Activated effector memory CD4-positive, alpha-beta T cell treated with anti-CD3 and anti-CD28 coated beads, Interleukin-2, amount 50 U/mL, for 16 hours (primary cell): ENCODE data around the gene ZC3H6.
"Not testable (repeated sequence)": the region's sequence is repeated elsewhere in the genome, so short reads cannot be mapped to it uniquely, and the experiment has no call there.

Source experiments
- DNase-seq: peaks from one replicate; pipeline ENCODE4 v3.0.0-alpha.2; 2020

Gene ZC3H6

DNA sequence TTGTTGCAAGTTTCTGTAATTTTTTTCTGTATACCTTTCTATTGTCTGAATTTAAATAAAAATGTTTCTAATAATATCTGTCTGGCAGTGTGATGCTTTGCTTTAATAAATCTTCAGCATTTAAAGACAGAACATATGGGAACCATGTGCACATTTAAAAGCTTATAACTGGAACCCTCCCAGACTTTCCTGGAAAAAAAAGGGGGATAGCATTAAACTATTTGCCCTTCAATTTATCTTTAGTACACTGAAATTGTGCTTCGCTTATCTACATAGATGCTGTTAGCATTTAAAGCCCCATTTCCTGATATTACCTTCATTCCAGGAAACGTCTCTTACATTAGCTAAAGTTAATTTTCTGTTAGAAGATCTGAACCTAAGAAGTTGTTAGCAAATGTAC, 64.6 kb downstream of the ZC3H6 start:
- DNase-seq, result no peak

DNA sequence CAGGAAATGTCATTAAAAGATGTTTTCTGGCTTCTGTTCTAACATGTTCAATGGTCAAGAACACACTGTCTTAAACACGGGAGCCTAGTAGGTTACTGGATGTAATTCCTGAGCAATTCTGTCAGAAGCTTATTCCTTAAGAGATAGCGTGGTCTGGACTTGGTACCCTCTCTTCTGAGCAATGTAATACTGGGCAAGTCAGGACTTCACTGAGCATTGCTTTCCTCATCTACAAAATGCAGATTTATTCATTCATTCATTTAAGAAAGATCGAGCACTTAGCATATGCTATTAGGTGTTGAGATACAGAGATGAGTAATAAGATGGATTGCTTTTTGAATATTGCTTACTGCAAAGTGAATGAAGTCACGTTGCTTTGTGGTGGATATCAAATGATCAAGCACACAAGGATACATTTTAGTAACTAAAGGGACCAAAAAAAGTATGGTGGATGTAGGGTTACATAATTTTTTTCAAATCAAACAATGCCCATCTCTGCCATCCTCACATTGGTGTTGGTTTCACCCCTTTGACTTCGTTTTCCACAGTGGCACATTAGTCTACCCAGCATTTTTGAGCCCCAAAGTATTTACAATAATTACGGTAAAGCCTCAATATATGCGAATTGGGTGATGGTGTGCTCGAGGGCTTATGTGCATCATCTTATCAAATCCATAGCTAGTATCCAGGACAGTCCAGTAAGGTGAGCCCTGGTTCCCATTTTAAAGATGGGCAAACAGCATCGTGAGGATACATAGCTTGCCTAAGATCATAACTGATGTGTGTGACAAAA, 65.3 kb downstream of the ZC3H6 start:
- DNase-seq, result no peak

- DNase-seq, result no peak
Measured at GRCh38 chr2:112342067-112342550, 66.7 kb downstream of the ZC3H6 start.

- no peak for DNase-seq
Measured at GRCh38 chr2:112343827-112344585, 68.6 kb downstream of the ZC3H6 start.

- no peak for DNase-seq
Measured at GRCh38 chr2:112345030-112346027, 69.9 kb downstream of the ZC3H6 start.

GRCh38 chr2:112352292-112352691, 76.9 kb downstream of the ZC3H6 start:
- not testable (repeated sequence) for DNase-seq

DNA sequence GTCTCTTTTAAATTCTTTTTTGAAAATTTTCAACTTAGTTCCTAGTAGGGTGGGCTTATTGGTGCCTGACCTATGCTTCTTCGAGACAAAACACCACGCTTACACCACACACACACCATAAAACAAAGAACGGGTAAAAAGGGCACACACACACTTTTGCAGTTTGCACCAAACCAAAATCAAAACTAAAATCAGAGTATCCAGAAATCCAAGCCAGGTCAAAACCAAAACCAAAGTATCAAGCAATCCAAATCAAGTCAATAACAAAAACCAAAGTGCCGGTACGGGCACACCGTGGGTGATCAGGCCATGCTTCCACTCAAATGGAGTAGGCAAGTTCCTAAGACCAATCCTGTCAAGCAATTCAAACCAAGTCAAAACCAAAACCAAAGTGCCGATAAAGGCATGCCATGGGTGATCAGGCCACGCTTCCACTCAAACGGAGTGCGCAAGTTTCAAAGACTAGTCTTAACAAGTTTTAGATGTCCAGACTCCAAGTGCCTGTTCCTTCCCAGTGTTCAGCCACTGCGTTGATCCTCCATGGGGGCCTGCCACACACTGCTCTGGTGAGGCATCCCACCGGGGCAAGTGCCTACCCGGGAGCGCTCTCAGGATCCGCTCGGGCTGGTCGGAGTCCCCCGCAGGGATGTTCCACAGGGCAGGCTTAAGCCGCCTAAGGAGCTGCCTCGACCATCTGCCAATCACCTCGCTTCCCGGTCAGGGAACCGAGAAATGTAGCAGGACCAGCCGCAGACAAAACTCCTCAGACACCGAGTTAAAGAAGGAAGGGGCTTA, 77.6 kb downstream of the ZC3H6 start:
- not testable (repeated sequence) for DNase-seq

- DNase-seq, result not testable (repeated sequence)
Measured at GRCh38 chr2:112354335-112354734, 78.9 kb downstream of the ZC3H6 start.

GRCh38 chr2:112360055-112360454, 84.7 kb downstream of the ZC3H6 start:
- not testable (repeated sequence) for DNase-seq
